Jurkat, Clone E6-1 (cell line): ENCODE results near the gene CACNA1I. TPM values are rescaled to one million over a fixed set of nuclear protein-coding genes. Genes with fewer than 3 reads are reported as not detected.
"Not testable (repeated sequence)": the region's sequence is repeated elsewhere in the genome, so short reads cannot be mapped to it uniquely, and the experiment has no call there.

Experiments
- DNase-seq: peaks from one replicate; pipeline ENCODE4 v3.0.0-alpha.2; 2011; ENCODE audit warnings: low read depth, low spot score
- H3K4me3 ChIP-seq: 2 replicates; pipeline ENCODE4 v1.5.1; 2011; ENCODE audit warnings: mild to moderate bottlenecking, low read length, control low read depth, moderate library complexity
- polyA plus RNA-seq: library from polyadenylated mRNA; unstranded; fragments of >200 nt; gene quantifications from one replicate; pipeline ENCODE4 v1.2.1, GENCODE V29; 2012; ENCODE audit warnings: missing spikeins; ENCODE audit not compliant: insufficient read length, insufficient read depth

CACNA1I gene
- polyA plus RNA-seq, result 0.10 TPM

DNA sequence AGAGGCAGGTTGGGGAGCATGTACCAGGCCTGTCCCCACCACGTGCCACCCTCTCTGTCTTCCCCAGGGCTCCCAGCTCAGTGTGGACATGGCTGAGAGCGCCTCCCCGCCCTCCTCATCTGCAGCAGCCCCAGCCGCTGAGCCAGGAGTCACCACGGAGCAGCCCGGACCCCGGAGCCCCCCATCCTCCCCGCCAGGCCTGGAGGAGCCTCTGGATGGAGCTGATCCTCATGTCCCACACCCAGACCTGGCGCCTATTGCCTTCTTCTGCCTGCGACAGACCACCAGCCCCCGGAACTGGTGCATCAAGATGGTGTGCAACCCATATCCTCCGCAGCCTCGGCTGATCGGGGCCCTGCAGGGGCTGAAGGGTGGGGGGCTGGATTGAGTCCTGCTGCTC, at the start of gene CACNA1I:
Gene CACNA1I (plus strand): TSS at position 89 of the 400 bp plus-strand sequence. CDS start 0 bp downstream, at position 89.
- H3K4me3 ChIP-seq, result no peak within 1 kb of the TSS
- no peak for DNase-seq

DNA sequence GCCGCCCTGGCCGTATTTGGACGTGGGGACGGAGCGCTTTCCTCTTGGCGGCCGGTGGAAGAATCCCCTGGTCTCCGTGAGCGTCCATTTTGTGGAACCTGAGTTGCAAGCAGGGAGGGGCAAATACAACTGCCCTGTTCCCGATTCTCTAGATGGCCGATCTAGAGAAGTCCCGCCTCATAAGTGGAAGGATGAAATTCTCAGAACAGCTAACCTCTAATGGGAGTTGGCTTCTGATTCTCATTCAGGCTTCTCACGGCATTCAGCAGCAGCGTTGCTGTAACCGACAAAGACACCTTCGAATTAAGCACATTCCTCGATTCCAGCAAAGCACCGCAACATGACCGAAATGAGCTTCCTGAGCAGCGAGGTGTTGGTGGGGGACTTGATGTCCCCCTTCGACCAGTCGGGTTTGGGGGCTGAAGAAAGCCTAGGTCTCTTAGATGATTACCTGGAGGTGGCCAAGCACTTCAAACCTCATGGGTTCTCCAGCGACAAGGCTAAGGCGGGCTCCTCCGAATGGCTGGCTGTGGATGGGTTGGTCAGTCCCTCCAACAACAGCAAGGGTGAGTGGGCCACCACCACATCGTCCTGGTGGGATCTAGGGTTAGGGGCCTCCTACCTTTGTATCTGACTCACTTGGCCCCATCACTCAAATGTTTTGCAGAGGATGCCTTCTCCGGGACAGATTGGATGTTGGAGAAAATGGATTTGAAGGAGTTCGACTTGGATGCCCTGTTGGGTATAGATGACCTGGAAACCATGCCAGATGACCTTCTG, 49.3 kb upstream of the CACNA1I start:
- peak overlapping the region; percentile 73 for H3K4me3 ChIP-seq
- DNase-seq, result not testable (repeated sequence)

DNA sequence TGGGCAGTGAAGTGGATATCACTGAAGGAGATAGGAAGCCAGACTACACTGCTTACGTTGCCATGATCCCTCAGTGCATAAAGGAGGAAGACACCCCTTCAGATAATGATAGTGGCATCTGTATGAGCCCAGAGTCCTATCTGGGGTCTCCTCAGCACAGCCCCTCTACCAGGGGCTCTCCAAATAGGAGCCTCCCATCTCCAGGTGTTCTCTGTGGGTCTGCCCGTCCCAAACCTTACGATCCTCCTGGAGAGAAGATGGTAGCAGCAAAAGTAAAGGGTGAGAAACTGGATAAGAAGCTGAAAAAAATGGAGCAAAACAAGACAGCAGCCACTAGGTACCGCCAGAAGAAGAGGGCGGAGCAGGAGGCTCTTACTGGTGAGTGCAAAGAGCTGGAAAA, 48.5 kb upstream of the CACNA1I start:
- not testable (repeated sequence) for DNase-seq
- peak overlapping the region; percentile 73; the same call in 1 of the 2 replicates for H3K4me3 ChIP-seq

DNA sequence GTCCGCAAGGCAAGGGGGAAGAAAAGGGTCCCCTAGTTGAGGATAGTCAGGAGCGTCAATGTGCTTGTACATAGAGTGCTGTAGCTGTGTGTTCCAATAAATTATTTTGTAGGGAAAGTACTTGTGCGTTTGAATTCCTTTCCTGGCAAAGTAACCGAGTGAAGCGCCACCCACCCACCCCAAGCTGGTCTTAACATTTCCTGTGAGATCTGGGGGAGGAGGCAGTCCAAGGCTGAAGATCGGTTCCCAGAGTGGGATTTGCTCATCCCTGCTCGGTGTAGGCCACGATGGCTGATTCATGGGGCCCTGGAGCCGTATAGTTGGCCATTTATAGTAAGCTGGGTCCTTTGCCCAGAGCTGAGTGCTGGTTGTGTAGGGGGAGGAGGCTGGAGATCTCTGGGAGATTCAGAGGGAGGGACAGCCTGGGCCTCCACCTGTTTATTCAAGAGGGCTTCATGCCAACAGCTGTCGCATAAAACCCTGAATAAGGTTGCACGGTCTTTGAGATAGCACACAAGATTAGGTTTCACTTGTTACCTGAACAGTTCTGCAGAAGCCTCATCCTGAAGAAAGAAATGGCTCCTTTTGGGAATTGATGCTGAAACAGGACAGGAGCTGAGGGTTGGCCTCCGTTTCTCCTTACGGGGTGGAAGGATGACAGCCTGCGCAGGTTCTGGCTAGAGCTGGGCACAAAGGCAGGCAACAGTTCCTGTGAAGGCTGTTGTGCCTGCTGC, 47.8 kb upstream of the CACNA1I start:
- no peak overlapping the region for H3K4me3 ChIP-seq
- no peak for DNase-seq

DNA sequence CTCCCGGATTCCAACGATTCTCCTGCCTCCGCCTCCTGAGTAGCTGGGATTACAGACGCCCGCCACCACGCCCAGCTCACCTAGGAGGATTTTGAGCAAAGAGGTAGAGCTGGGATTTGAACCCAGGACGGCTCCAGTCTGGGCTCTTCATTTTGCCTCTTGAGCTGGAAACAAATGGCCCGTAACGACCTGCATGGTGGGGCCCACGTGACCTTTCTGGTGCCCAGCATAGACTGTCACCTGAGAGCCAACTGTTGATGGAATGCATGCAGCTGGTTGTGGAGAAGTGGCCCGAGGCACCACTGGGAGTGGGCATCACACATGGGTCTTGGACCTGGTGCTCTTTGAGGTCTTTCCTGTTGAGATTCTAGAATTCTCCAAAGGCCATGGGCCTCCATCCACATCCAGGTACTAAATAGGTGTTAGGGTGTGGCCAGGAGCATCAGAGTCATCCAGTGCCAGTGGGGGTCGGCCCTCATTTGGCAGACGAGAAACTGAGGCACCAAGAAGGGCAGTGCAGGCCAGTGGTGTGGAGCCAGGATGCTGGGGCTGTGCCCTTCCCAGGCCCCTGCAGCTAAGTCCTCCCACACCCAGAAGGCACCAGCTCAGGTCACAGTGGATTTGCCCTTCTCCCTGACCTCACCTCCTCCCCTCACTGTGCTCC, 46.3 kb upstream of the CACNA1I start:
- DNase-seq, result no peak
- H3K4me3 ChIP-seq, result no peak overlapping the region

DNA sequence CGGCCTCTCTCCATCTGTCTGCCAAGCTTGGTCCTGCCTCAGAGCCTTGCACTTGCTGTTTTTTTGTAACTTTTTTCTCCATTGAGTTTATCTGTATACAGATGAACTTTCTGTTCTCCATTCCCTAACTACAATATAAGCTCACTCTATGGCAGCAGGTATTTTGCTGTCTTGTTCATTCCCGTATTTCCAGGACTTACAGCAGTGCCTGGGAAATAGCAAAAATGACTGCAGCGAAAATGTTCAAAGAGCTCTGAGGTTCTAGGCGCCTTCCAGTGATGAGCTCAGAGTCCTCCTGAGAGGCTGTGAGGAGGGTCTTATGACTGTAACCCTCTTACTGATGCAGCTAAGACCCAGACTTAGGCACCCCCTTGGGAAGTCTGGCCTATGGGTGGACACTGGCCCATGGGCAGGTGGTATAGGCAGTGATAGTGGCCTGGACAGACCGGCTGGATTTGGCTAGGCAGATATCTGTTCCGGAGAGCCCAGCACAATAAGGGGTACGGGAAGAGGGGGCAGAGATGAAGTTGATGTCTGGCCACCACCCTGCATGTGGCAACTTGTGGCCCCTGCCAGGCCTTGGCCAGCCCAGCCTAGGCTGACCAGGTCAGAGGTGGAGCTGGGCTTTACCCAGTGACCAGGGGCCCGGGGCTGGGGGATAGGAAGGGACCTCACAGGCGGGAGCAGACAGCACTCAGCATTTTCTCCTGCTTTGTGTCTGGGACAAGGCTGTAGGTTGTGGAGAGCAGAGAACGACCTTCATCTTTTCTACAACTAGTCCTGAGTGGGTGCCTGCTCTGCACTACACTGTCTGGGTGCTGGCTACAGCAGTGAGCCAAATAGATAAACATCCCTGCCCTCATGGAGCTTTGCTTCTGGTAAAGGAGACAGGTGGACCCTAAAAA, 45.5 kb upstream of the CACNA1I start:
- no peak for DNase-seq
- no peak overlapping the region for H3K4me3 ChIP-seq

DNA sequence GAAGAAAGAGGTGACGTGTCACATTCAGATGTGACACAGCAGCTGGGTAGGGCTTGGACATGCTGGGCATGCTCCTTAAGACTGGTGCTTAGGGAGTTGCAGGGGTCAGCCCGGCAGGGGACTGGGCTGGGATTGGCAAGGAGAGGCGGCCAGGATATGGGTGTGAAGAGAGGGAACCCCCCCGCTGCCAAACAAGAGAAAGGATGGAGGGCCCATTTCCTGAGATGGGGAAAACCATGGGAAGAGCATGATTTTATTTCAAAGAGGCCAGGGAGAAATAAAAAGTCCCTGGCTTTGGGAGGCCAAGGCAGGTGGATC, 44.9 kb upstream of the CACNA1I start:
- DNase-seq, result no peak
- no peak overlapping the region for H3K4me3 ChIP-seq

DNA sequence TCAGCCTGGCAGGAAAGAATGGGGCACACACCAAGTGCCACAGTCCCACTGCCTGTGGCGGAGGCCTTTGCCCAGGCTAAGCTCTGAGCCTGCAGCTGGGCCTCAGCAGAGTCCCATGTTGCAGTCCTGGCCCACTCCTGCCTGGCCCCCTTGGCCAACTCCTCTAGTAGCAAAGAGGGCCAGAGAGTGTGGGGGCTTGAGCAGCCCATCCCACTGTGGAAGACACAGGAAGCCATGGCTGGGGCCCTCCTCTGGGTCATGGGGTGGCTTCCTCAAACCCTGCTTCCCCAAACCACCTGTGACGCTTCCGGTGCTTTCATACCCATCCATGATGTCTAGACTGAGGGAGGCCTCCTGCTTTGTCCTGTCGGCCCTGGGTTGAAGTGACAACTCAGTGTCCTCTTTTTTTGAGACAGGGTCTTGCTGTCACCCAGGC, 43.8 kb upstream of the CACNA1I start:
- H3K4me3 ChIP-seq, result no peak overlapping the region
- peak; percentile 53 for DNase-seq

DNA sequence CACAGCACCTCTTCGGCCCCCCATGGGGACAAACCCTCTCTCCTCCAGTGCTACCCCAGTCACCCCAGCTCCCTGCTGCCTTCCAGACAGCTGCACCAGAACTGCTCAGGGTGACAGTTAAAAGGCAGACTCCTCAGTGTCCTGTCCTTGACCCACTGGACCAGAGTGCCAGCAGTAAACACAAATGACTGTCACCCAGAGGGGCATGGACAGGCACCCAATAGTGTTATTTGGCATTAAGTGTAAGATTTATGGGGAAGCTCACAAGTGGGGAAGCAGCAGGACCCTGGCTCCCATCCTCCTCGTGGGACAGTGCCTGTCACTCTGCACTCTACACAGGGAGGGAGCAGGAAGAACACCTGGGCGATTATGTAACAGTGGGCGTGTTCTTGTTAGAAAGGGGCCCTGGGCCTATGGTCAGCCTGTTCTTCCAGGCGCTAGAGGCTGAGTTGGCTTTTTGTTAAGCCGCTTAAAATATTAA, 43.0 kb upstream of the CACNA1I start:
- H3K4me3 ChIP-seq, result no peak overlapping the region
- no peak for DNase-seq

DNA sequence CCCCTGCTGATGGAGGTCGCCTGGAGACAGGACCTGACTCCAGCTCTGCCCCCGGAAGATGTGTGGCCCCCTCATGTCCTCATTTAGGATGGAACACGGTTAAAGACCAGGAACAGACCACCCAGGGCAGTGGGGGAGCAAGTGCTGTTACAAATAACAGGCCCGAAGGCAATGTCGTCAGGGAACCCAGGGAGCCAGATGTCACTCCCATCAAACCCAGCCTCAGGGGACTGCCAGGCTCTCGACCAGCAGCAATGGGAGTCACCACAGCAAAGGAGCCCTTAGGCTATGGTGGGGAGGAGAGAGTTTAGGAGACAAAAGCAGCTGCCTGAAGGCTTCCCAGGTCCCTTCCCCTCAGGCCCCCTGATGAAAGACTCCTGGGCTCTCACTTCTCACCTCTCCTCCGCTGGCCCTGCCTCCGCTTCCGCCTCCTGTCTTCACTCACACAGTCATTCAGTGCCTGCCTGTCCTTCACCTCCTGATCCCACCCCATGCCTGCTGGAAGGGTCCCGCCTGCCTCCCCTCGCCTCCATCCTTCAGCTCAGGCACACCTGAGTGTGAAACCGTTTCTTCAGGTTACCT, 42.4 kb upstream of the CACNA1I start:
- no peak for DNase-seq
- H3K4me3 ChIP-seq, result no peak overlapping the region

DNA sequence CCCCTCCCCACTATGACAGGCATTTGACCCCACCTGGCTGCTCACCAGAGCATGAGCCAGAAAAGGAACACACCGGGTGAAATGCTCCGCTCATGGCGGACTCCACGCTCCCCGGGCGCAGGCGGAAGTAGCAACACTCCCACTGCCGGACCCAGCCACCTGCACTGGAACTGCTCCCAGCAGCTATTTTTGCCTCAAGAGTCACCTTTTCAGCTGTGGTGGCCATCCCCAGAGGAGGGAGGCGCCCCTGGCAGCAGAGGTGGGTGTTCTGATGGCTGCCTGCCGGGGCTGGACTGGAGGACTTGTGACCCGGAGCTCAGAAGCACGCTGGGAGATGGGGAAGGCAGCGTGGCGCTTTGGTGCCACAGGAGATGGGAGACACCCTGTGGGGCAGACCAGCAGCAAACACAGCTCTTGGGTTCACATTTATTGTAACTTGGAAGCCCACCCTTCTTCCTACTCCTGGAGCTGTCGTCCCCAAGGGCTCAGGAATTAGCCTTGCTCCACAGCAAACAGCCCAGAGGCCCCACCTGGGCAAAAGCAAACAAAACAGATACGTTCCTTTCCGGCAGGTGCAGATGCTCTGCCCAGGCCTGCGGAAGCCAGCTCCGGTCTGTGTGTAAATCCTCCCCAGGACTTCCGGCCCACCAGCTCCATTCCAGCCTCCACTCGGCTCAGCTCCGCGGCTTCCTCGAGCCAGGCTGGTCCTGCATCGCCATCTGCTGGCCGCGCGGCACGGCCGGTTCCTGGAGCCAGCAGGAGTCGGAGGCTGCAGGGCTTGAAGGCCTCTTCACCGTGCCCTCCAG, 41.7 kb upstream of the CACNA1I start:
- peak; percentile 94 for DNase-seq

DNA sequence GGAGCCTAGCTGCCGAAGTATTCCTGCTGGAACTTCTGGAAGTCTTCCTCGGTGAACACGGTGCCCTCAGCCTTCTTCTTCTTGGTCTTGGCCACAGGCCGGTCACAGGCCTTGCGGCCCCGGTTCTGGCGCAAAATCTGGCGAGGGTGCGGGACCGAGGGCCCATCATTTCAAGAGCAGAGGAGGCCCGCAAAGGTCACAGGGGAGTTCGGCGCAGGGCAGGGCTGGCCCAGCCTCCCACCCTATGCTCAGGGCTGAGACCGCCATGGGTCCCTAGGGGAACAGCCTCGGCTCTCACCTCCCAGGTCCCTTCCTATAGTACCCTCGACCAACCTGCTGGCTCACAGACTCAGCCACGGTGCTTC, 41.1 kb upstream of the CACNA1I start:
- H3K4me3 ChIP-seq, result no peak overlapping the region

More for the DNA sequence above, 41.7 kb upstream of the CACNA1I start:
- H3K4me3 ChIP-seq, result peak overlapping the region; percentile 21

DNA sequence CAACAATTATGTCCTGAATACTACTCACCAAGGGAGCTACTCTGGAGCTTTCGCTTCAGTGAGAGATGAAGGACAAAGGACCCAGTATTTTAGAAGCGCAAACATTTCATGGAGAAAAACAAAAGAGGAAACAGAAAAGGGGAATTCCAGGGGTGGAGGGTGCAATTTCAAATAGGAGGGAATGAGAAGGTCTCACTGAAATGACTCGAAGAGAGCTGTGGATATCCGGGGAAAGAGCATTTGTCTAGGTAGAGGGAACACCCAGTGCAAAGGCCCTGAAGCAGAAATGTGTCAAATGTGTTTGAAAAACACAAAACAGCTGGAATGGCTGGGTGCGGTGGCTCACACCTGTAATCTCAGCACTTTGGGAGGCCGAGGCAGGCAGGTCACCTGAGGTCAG, 40.4 kb upstream of the CACNA1I start:
- DNase-seq, result no peak
- no peak overlapping the region for H3K4me3 ChIP-seq

More for the DNA sequence above, 41.1 kb upstream of the CACNA1I start:
- no peak for DNase-seq

DNA sequence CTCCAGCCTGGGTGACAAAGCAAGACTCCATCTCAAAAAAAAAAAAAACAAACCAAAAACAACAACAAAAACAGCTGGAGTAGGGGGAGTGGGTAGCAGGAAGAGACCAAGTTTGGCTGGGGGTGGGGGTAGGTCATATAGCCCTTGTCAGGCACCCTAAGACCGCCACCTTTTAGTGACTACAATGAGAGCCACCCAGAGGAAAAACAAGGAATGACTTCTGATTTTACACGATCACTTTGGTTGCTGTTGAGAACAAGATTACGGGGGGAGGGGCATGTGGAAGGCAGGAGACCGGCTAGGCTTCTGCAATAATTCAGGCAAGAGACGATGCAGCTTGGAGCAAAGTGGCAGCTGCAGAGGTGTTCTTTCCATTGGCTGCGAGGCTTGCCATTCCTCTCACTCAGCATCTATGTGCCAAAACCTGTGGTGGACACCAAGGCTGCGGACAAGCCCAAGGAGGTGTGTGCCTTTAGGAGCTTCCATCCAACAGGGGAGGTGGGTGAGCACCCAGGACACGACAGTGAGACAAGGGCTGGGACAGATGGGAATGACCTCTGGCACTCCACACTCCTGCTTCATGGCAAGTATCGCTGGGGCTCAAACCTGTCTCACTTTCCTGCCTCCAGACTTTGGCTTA, 39.7 kb upstream of the CACNA1I start:
- peak; percentile 77 for DNase-seq
- peak overlapping the region; percentile 95 for H3K4me3 ChIP-seq

DNA sequence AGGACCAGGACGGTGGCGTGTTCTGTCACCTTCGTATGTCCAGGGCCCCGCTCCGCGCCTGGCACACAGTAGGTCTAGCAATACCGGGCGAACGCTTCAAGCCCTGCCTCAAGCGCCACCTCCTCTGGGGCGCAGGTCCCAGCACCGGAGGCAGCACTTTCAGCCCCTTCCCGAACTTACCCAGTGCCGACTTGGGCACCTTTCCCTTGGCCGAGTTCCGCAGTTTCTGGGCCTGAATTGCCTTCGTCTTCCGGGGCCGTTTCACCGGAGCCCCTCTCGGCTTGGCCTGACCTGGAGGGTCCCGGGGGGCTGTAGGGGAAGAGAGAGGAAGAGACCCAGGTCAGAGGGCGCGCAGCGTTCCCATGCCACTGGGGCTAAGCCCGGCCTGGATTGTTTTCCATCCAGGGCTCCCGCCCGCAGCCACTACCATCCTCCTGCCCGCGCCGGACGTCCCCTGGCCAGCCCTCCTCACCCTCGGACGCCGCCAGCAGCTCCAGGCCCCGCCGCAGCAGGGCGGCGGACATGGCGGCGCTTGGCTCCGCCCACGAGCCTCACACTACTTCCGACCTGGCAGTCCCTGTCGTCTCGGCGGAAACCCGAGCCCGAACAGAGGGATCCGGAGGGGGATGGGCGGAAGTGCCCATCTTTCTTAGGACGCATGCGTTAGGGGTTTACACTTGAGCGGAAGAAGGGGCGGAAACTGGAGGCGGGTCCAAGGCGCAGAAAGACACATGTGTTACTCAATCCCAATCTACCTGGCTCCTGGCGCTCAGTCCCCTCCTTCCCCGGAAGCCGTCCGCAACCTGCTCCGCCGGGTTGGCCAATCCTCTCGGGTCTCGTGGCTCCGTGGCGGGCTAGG, 38.1 kb upstream of the CACNA1I start, which contains the start of gene RPS19BP1:
Gene RPS19BP1 (minus strand): TSS at position 534 of the 859 bp plus-strand sequence. CDS start 10 bp downstream, at position 524.
- H3K4me3 ChIP-seq, result peak within 1 kb of the TSS; percentile 95
- peak; percentile 100 for DNase-seq

DNA sequence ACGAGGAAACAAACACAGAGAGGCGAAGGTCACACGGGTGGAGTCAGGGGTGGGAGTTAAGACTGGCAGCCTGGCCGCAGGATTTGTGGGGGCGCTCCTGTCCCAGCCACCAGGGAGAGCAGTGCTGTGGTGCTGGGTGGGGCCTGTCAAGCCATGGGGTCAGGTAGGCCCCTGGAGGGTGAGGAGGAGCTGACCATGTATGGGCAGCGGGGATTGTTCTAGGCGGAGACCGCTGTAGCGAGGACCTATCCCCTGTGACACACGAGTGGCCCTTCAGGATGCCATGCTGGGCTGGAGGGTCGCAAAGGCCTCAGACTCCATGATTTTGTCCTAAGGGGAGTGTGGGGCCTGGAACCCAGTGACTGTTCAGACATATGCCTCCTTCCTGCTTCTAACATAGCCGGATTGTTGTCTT, 36.5 kb upstream of the CACNA1I start:
- DNase-seq, result no peak
- no peak overlapping the region for H3K4me3 ChIP-seq
